HepG2 (cell line): ENCODE data around the gene TRMT2A. TPM values are rescaled to one million over a fixed set of nuclear protein-coding genes. Genes with fewer than 3 reads are reported as not detected.

Experiments used
- FOXK1 ChIP-seq: sonication (generic); formaldehyde crosslinking; IDR thresholded peaks from 2 replicates; pipeline ENCODE4 v1.4.0; 2020; ENCODE audit warnings: low read depth, missing genetic modification reagents, borderline replicate concordance
- FOXP1 ChIP-seq, 2 experiments: fragments of 450-650 bp in 1 of 2; IDR thresholded peaks; 2 replicates each; pipeline ENCODE4 v1.6.1; 2017 to 2018; ENCODE audit warnings: antibody characterized with exemption in 1 of 2
- GFI1 ChIP-seq: sonication (generic); formaldehyde crosslinking; IDR thresholded peaks from 2 replicates; pipeline ENCODE4 v1.5.0; 2020; ENCODE audit warnings: missing genetic modification reagents, mild to moderate bottlenecking, borderline replicate concordance
- HES4 ChIP-seq: sonication (generic); formaldehyde crosslinking; IDR thresholded peaks from 2 replicates; pipeline ENCODE4 v1.9.0; 2021; ENCODE audit warnings: mild to moderate bottlenecking, missing genetic modification reagents, borderline replicate concordance
- MYNN ChIP-seq: sonication (generic); formaldehyde crosslinking; IDR thresholded peaks from 2 replicates; pipeline ENCODE4 v1.4.0; 2020; ENCODE audit warnings: mild to moderate bottlenecking, low read depth, missing genetic modification reagents
- NFYC ChIP-seq: IDR thresholded peaks from 2 replicates; pipeline ENCODE4 v1.6.1; 2016; ENCODE audit warnings: missing genetic modification reagents, missing compliant biosample characterization
- SMYD3 ChIP-seq: sonication (generic); formaldehyde crosslinking; IDR thresholded peaks from 2 replicates; pipeline ENCODE4 v1.8.1; 2023; ENCODE audit warnings: mild to moderate bottlenecking, missing genetic modification reagents
- THYN1 ChIP-seq: sonication (generic); formaldehyde crosslinking; IDR thresholded peaks from 2 replicates; pipeline ENCODE4 v1.8.1; 2023; ENCODE audit warnings: low read depth, mild to moderate bottlenecking, moderate library complexity, missing genetic modification reagents, borderline replicate concordance
- ZNF101 ChIP-seq: sonication (generic); formaldehyde crosslinking; IDR thresholded peaks from 2 replicates; pipeline ENCODE4 v1.4.0; 2020; ENCODE audit warnings: mild to moderate bottlenecking, low read depth, missing genetic modification reagents, borderline replicate concordance
- ZNF20 ChIP-seq: sonication (generic); formaldehyde crosslinking; IDR thresholded peaks from 2 replicates; pipeline ENCODE4 v1.4.0; 2020; ENCODE audit warnings: mild to moderate bottlenecking, moderate library complexity, missing genetic modification reagents
- ZNF317 ChIP-seq: sonication (generic); formaldehyde crosslinking; IDR thresholded peaks from 2 replicates; pipeline ENCODE4 v1.5.0; 2020; ENCODE audit warnings: mild to moderate bottlenecking, missing genetic modification reagents
- ZNF446 ChIP-seq: sonication (generic); formaldehyde crosslinking; IDR thresholded peaks from 2 replicates; pipeline ENCODE4 v1.5.0; 2020; ENCODE audit warnings: mild to moderate bottlenecking, missing genetic modification reagents
- ZNF614 ChIP-seq: IDR thresholded peaks from 2 replicates; pipeline ENCODE4 v1.6.1; 2018; ENCODE audit warnings: missing biosample characterization, missing genetic modification reagents, inconsistent platforms, borderline replicate concordance
- ZNF724P ChIP-seq: sonication (generic); formaldehyde crosslinking; IDR thresholded peaks from 2 replicates; pipeline ENCODE4 v1.8.0; 2022; ENCODE audit warnings: missing genetic modification reagents, borderline replicate concordance
- polyA plus RNA-seq, 8 experiments: library from polyadenylated mRNA; depleted of rRNA in 3 of 8; stranded (reverse) in 7 of 8; unstranded in 1 of 8; fragments of >200 nt; fragmentation: Illumina TruSeq in 4 of 8; extraction: Trizol in 4 of 8; gene quantifications; 2 replicates each; pipeline versions ENCODE4 v1.2.1 to v1.2.3, GENCODE V29; 2011 to 2016; ENCODE audit warnings: low read depth in 4 of 8, missing spikeins in 1 of 8, mixed read lengths in 1 of 8; ENCODE audit not compliant: insufficient read depth in 1 of 8
- total RNA-seq, 5 experiments: library from RNA; depleted of rRNA; stranded (reverse); fragments of >200 nt; fragmentation: Illumina TruSeq; extraction: Trizol; gene quantifications; 2 replicates each; pipeline ENCODE4 v1.2.3, GENCODE V29; 2016; ENCODE audit warnings: low read depth in 1 of 5
- TF ChIP-seq, protein P1 (sequence below): sonication (generic); formaldehyde crosslinking; IDR thresholded peaks from 2 replicates; pipeline ENCODE4 v1.4.0; 2020; ENCODE audit warnings: missing genetic modification reagents
- TF ChIP-seq, protein P2 (sequence below): sonication (generic); formaldehyde crosslinking; IDR thresholded peaks from 2 replicates; pipeline ENCODE4 v1.4.0; 2020; ENCODE audit warnings: missing genetic modification reagents
- TF ChIP-seq, protein P3 (sequence below): sonication (generic); formaldehyde crosslinking; IDR thresholded peaks from 2 replicates; pipeline ENCODE4; 2020; ENCODE audit warnings: missing genetic modification reagents, mild to moderate bottlenecking, borderline replicate concordance
- TF ChIP-seq, protein P4 (sequence below): IDR thresholded peaks from 2 replicates; pipeline ENCODE4 v1.6.1; 2012; ENCODE audit warnings: low read length, improper control_type of control experiment
- TF ChIP-seq, protein P5 (sequence below): sonication (generic); formaldehyde crosslinking; IDR thresholded peaks from 2 replicates; pipeline ENCODE4 v1.4.0; 2020; ENCODE audit warnings: mild to moderate bottlenecking, missing genetic modification reagents

Gene TRMT2A
- total and polyA plus RNA-seq, 2 of the 13 experiments (the other 11 are each of a cell fraction or from before 2014, with no cell fraction given) = 24.0 to 30.3 TPM

DNA sequence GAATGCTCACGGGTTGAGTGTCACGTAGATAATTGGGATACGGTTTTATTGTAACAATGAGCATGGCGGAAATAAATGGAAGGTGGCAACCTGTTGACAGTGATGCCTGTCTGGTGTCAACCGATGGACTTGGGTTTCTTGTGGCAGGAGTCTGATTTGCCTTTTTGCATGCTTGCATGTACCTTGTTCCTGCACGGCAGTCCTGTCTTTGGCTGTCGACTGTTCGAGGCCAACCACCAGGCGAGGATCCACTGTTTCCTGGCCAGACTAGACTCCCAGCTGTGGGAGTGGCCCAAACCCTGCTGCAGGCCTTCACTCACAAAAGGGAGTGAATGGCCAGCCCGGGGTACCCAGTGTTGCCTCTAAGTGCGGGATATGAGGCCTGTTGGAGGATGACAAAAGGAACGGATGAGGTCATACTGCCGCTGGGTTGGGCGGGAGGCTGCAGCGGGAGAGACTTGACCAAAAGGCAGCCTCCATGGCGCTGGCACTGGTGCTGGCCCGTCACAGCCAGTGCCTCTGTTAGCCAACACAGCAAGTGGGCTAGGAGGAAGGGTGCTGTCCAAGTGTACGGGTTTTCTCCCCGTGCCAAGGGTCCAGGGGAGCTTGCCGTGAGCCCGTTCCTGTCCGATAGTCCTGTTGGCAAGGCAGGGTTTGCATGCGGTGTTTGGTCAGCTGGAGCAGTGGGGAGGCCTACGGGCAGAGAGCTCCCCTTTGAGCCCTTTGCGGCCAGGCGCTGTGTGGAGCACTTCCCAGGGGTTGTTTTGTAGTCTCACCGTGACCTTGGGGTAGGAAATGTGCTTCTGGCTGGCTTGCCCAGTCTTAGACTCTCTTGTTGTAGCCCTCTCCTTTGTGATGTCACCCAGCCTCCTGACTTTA lies 36.0 kb downstream of the TRMT2A start (continued):
- TF ChIP-seq HES4 (no peak; the same call in 1 of the 2 replicates), ZNF614 (CRISPR knock-in tag) (no peak), GFI1 (no peak), ZNF724P (peak; percentile 37; the same call in 1 of the 2 replicates), ZNF317 (CRISPR knock-in tag) (0 out of 2 replicates have a peak, but pooled peaks have one; percentile 48), ZNF101 (CRISPR knock-in tag) (no peak), SMYD3 (no peak), FOXP1 (IDR thresholded peaks at IDR 0.05) (no peak), FOXP1 (CRISPR knock-in tag; IDR thresholded peaks at IDR 0.05) (no peak), ZNF446 (CRISPR knock-in tag) (peak; percentile 90), MYNN (CRISPR knock-in tag) (no peak), THYN1 (CRISPR knock-in tag) (no peak), FOXK1 (CRISPR knock-in tag) (no peak), NFYC (CRISPR knock-in tag) (no peak), ZNF20 (no peak)
- TF ChIP-seq, protein P1, sequence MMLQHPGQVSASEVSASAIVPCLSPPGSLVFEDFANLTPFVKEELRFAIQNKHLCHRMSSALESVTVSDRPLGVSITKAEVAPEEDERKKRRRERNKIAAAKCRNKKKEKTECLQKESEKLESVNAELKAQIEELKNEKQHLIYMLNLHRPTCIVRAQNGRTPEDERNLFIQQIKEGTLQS = no peak; the same call in 1 of the 2 replicates
- TF ChIP-seq, protein P2, sequence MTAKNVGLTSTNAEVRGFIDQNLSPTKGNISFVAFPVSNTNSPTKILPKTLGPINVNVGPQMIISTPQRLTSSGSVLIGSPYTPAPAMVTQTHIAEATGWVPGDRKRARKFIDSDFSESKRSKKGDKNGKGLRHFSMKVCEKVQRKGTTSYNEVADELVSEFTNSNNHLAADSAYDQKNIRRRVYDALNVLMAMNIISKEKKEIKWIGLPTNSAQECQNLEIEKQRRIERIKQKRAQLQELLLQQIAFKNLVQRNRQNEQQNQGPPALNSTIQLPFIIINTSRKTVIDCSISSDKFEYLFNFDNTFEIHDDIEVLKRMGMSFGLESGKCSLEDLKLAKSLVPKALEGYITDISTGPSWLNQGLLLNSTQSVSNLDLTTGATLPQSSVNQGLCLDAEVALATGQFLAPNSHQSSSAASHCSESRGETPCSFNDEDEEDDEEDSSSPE (CRISPR knock-in tag) = peak; percentile 13; the same call in 1 of the 2 replicates
- TF ChIP-seq, protein P3, sequence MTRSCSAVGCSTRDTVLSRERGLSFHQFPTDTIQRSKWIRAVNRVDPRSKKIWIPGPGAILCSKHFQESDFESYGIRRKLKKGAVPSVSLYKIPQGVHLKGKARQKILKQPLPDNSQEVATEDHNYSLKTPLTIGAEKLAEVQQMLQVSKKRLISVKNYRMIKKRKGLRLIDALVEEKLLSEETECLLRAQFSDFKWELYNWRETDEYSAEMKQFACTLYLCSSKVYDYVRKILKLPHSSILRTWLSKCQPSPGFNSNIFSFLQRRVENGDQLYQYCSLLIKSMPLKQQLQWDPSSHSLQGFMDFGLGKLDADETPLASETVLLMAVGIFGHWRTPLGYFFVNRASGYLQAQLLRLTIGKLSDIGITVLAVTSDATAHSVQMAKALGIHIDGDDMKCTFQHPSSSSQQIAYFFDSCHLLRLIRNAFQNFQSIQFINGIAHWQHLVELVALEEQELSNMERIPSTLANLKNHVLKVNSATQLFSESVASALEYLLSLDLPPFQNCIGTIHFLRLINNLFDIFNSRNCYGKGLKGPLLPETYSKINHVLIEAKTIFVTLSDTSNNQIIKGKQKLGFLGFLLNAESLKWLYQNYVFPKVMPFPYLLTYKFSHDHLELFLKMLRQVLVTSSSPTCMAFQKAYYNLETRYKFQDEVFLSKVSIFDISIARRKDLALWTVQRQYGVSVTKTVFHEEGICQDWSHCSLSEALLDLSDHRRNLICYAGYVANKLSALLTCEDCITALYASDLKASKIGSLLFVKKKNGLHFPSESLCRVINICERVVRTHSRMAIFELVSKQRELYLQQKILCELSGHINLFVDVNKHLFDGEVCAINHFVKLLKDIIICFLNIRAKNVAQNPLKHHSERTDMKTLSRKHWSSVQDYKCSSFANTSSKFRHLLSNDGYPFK (CRISPR knock-in tag) = peak; percentile 55; the same call in 1 of the 2 replicates
- TF ChIP-seq, protein P4, sequence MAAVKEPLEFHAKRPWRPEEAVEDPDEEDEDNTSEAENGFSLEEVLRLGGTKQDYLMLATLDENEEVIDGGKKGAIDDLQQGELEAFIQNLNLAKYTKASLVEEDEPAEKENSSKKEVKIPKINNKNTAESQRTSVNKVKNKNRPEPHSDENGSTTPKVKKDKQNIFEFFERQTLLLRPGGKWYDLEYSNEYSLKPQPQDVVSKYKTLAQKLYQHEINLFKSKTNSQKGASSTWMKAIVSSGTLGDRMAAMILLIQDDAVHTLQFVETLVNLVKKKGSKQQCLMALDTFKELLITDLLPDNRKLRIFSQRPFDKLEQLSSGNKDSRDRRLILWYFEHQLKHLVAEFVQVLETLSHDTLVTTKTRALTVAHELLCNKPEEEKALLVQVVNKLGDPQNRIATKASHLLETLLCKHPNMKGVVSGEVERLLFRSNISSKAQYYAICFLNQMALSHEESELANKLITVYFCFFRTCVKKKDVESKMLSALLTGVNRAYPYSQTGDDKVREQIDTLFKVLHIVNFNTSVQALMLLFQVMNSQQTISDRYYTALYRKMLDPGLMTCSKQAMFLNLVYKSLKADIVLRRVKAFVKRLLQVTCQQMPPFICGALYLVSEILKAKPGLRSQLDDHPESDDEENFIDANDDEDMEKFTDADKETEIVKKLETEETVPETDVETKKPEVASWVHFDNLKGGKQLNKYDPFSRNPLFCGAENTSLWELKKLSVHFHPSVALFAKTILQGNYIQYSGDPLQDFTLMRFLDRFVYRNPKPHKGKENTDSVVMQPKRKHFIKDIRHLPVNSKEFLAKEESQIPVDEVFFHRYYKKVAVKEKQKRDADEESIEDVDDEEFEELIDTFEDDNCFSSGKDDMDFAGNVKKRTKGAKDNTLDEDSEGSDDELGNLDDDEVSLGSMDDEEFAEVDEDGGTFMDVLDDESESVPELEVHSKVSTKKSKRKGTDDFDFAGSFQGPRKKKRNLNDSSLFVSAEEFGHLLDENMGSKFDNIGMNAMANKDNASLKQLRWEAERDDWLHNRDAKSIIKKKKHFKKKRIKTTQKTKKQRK = no peak
- TF ChIP-seq, protein P5, sequence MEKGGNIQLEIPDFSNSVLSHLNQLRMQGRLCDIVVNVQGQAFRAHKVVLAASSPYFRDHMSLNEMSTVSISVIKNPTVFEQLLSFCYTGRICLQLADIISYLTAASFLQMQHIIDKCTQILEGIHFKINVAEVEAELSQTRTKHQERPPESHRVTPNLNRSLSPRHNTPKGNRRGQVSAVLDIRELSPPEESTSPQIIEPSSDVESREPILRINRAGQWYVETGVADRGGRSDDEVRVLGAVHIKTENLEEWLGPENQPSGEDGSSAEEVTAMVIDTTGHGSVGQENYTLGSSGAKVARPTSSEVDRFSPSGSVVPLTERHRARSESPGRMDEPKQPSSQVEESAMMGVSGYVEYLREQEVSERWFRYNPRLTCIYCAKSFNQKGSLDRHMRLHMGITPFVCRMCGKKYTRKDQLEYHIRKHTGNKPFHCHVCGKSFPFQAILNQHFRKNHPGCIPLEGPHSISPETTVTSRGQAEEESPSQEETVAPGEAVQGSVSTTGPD (CRISPR knock-in tag) = no peak
